GM23338 (cell line): Measurements from ENCODE around the gene SLC12A6. TPM values are rescaled to one million over a fixed set of nuclear protein-coding genes. Genes with fewer than 3 reads are reported as not detected.

ENCODE experiments used
- ATAC-seq: fragments of 200-7000 bp; cut with Tn5 transposase; 3 replicates; pipeline ENCODE4 v1.9.1; 2020
- DNase-seq: peaks from one replicate; pipeline ENCODE4 v3.0.0-alpha.2; 2015; ENCODE audit warnings: low spot score
- H2AFZ ChIP-seq: fragments of 200-600 bp; sonication (generic); 2 replicates; pipeline ENCODE4 v1.8.0; 2016; ENCODE audit warnings: antibody characterized with exemption, mild to moderate bottlenecking, moderate library complexity
- H3F3A ChIP-seq: fragments of 200-600 bp; sonication (generic); replicated peaks from 2 replicates; pipeline ENCODE4 v1.8.0; 2017; ENCODE audit warnings: antibody characterized with exemption, mixed run types, low read depth
- H3K27ac ChIP-seq: fragments of 200-600 bp; sonication (generic); 2 replicates; pipeline ENCODE4 v1.6.1; 2016; ENCODE audit warnings: low read depth
- H3K27me3 ChIP-seq: fragments of 200-600 bp; sonication (generic); 2 replicates; pipeline ENCODE4 v1.8.0; 2016; ENCODE audit warnings: mild to moderate bottlenecking, mixed run types, moderate library complexity; ENCODE audit not compliant: insufficient read depth
- H3K36me3 ChIP-seq: fragments of 200-600 bp; sonication (generic); 2 replicates; pipeline ENCODE4 v1.8.0; 2016; ENCODE audit warnings: mild to moderate bottlenecking; ENCODE audit not compliant: insufficient read depth
- H3K4me1 ChIP-seq: fragments of 200-600 bp; sonication (generic); 2 replicates; pipeline ENCODE4 v1.8.0; 2016; ENCODE audit warnings: mild to moderate bottlenecking, moderate library complexity; ENCODE audit not compliant: insufficient read depth
- H3K4me2 ChIP-seq: fragments of 200-600 bp; sonication (generic); 2 replicates; pipeline ENCODE4 v1.7.1; 2017; ENCODE audit warnings: mixed run types
- H3K4me3 ChIP-seq: fragments of 200-600 bp; sonication (generic); 2 replicates; pipeline ENCODE4 v1.6.1; 2016; ENCODE audit warnings: mixed run types
- H3K79me2 ChIP-seq: fragments of 200-600 bp; sonication (generic); replicated peaks from 2 replicates; pipeline ENCODE4 v1.8.0; 2017; ENCODE audit warnings: mild to moderate bottlenecking; ENCODE audit not compliant: insufficient read depth
- H3K9me2 ChIP-seq: fragments of 200-600 bp; sonication (generic); 2 replicates; pipeline ENCODE4 v1.8.0; 2017; ENCODE audit not compliant: insufficient read depth
- H4K20me1 ChIP-seq: fragments of 200-600 bp; sonication (generic); replicated peaks from 2 replicates; pipeline ENCODE4 v1.8.0; 2017; ENCODE audit warnings: mild to moderate bottlenecking; ENCODE audit not compliant: insufficient read depth
- H3K27ac Mint-ChIP-seq: 2 replicates; pipeline ENCODE4 v1.8.0; 2020; ENCODE audit warnings: inconsistent platforms, mild to moderate bottlenecking, moderate library complexity, mixed read lengths
- H3K27me3 Mint-ChIP-seq: 3 replicates; pipeline ENCODE4 v1.8.0; 2022; ENCODE audit warnings: low read depth, mild to moderate bottlenecking, moderate library complexity, mixed read lengths, inconsistent platforms; ENCODE audit not compliant: insufficient read depth, poor library complexity
- H3K36me3 Mint-ChIP-seq: 3 replicates; pipeline ENCODE4 v1.8.0; 2021; ENCODE audit warnings: low read depth, mild to moderate bottlenecking, inconsistent platforms, moderate library complexity, mixed read lengths
- H3K4me1 Mint-ChIP-seq: 3 replicates; pipeline ENCODE4 v1.8.0; 2020; ENCODE audit warnings: mild to moderate bottlenecking, inconsistent platforms, mixed read lengths
- H3K4me3 Mint-ChIP-seq: 3 replicates; pipeline ENCODE4 v1.8.0; 2021; ENCODE audit warnings: moderate library complexity, mild to moderate bottlenecking, inconsistent platforms, mixed read lengths
- H3K9me3 Mint-ChIP-seq: 3 replicates; pipeline ENCODE4 v1.8.0; 2020; ENCODE audit warnings: moderate library complexity, mild to moderate bottlenecking, inconsistent platforms, mixed read lengths
- ETS1 ChIP-seq: IDR thresholded peaks from 2 replicates; pipeline ENCODE4 v1.6.1; 2016; ENCODE audit warnings: antibody characterized with exemption
- EZH2 ChIP-seq: fragments of 200-600 bp; sonication (generic); IDR thresholded peaks from one replicate; pipeline ENCODE4 v1.8.0; 2017; ENCODE audit warnings: antibody characterized with exemption, mild to moderate bottlenecking, low read depth; ENCODE audit not compliant: unreplicated experiment
- NANOG ChIP-seq: IDR thresholded peaks from 2 replicates; pipeline ENCODE4 v1.6.1; 2016; ENCODE audit warnings: antibody characterized with exemption, borderline replicate concordance
- POLR2AphosphoS5 ChIP-seq: IDR thresholded peaks from 2 replicates; pipeline ENCODE4 v1.6.1; 2016; ENCODE audit warnings: antibody characterized with exemption, low read depth
- ZNF331 ChIP-seq: fragments of 250-450 bp; sonication (Bioruptor Pico); IDR thresholded peaks from 2 replicates; pipeline ENCODE4 v1.5.0; 2020; ENCODE audit warnings: low read depth, mild to moderate bottlenecking, moderate library complexity
- ZNF462 ChIP-seq: fragments of 250-450 bp; sonication (Bioruptor Pico); IDR thresholded peaks from 2 replicates; pipeline ENCODE4 v1.5.0; 2020; ENCODE audit warnings: mild to moderate bottlenecking, moderate library complexity
- polyA plus RNA-seq: library from polyadenylated mRNA; unstranded; fragments of >200 nt; fragmentation: Nextera tagmentation; extraction: Ambion mirVana; gene quantifications from 2 replicates; pipeline ENCODE4 v1.2.1, GENCODE V29; 2016
- total RNA-seq: library from RNA; depleted of rRNA; stranded (reverse); fragments of >200 nt; shearing (Covaris generic); gene quantifications from 2 replicates; pipeline ENCODE4 v1.2.3, GENCODE V29; 2014
- TF ChIP-seq, protein P1 (sequence below), 2 experiments: fragments of 200-600 bp in 1 of 2; sonication (generic) in 1 of 2; conservative IDR thresholded peaks; 2 replicates each; pipeline versions ENCODE4 v1.5.1 to v1.6.1; 2016 to 2017; ENCODE audit warnings: antibody characterized with exemption in 2 of 2, low read depth in 2 of 2, mild to moderate bottlenecking in 2 of 2, moderate library complexity in 1 of 2

Gene SLC12A6
- total and polyA plus RNA-seq, 2 experiments from 2014 or later, result 2.4 to 14.1 TPM

DNA sequence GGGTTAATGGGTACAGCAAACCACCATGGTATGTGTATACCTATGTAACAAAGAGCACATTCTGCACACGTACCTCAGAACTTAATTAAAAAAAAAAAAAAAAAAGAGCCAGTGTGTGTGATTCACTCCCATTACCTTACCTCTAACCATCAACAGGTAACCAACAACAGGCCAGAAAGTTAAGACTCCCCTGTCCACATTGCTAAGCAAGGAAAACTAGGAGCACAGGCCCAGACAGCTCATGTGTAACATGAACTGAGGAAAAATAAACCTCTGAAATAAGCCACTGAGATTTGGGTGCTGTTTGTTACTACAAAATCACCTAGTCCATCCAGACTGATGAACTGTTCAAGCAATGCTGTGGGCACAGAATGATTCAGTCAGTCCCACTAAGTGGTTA is 133.6 kb downstream of the SLC12A6 start (continued):
- TF ChIP-seq ZNF462 (CRISPR knock-in tag), result no peak
- TF ChIP-seq POLR2AphosphoS5, result no peak
- no peak for TF ChIP-seq EZH2
- no peak for TF ChIP-seq ETS1

DNA sequence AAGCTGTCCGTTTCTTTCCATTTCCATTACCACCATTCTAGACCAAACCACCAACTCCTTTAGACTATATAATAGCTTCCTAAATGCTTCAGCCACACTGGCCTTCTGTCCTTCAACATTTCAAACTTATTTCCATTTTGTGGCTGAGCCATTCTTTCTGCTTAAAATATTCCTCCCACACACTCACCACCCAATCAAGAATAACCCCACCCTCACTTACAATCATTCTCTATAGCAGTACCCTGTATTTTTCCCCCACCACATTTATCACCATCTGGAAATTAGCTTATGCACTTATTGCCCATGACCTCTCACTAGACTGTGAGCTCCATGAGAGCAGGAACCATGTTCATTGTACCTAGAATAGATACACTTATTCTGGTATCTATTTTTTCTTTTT is 134.3 kb downstream of the SLC12A6 start:
- Histone ChIP-seq H3K27ac (no peak overlapping the region), H2AFZ (no peak overlapping the region), H3K4me3 (no peak overlapping the region), H3K9me2 (no peaks in the 10 kb centered on the region), H3K4me2 (no peak overlapping the region), H3K4me1 (peaks cover 6% of the 10 kb centered on the region; the same call in 1 of the 2 replicates), H3F3A (no peaks in the 10 kb centered on the region), H3K79me2 (peaks cover 100% of the 10 kb centered on the region), H4K20me1 (peaks cover 25% of the 10 kb centered on the region), H3K36me3 (no peaks in the 10 kb centered on the region), H3K27me3 (no peaks in the 10 kb centered on the region)
- Mint-ChIP-seq H3K4me3 (no peak overlapping the region), H3K27me3 (peaks cover 2% of the 10 kb centered on the region), H3K27ac (no peak overlapping the region), H3K9me3 (peaks cover 10% of the 10 kb centered on the region; the same call in 2 of the 3 replicates), H3K4me1 (peaks cover 2% of the 10 kb centered on the region; the same call in 1 of the 3 replicates), H3K36me3 (peaks cover 39% of the 10 kb centered on the region)
- no peak for DNase-seq
- no peak for ATAC-seq
- TF ChIP-seq, protein P1, sequence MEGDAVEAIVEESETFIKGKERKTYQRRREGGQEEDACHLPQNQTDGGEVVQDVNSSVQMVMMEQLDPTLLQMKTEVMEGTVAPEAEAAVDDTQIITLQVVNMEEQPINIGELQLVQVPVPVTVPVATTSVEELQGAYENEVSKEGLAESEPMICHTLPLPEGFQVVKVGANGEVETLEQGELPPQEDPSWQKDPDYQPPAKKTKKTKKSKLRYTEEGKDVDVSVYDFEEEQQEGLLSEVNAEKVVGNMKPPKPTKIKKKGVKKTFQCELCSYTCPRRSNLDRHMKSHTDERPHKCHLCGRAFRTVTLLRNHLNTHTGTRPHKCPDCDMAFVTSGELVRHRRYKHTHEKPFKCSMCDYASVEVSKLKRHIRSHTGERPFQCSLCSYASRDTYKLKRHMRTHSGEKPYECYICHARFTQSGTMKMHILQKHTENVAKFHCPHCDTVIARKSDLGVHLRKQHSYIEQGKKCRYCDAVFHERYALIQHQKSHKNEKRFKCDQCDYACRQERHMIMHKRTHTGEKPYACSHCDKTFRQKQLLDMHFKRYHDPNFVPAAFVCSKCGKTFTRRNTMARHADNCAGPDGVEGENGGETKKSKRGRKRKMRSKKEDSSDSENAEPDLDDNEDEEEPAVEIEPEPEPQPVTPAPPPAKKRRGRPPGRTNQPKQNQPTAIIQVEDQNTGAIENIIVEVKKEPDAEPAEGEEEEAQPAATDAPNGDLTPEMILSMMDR (conservative IDR thresholded peaks at IDR 0.05; ENCODE audit: low read depth in 2 of 2), result no peak
- TF ChIP-seq NANOG, result no peak
- no peak for TF ChIP-seq ZNF331 (CRISPR knock-in tag)
- TF ChIP-seq ZNF462 (CRISPR knock-in tag), result no peak
